Testis (tissue), 3 donors: ENCODE measurements around the gene SOWAHA. TPM values are rescaled to one million over a fixed set of nuclear protein-coding genes. Genes with fewer than 3 reads are reported as not detected.

ENCODE experiments used
- DNase-seq: peaks from one replicate; pipeline ENCODE4 v3.0.0-alpha.2; 2019
- H3K27ac ChIP-seq, 2 donors: fragments of 200-600 bp; sonication (generic); one replicate each; pipeline ENCODE4 v1.5.1; 2019
- H3K27me3 ChIP-seq: fragments of 200-600 bp; sonication (generic); one replicate; pipeline ENCODE4 v1.5.1; 2019
- H3K36me3 ChIP-seq: fragments of 200-600 bp; sonication (generic); one replicate; pipeline ENCODE4 v1.5.1; 2017; ENCODE audit warnings: low read depth; ENCODE audit errors: missing control alignments
- H3K4me1 ChIP-seq: fragments of 200-600 bp; sonication (generic); one replicate; pipeline ENCODE4 v1.5.1; 2019
- H3K4me3 ChIP-seq, 2 donors: fragments of 200-600 bp; sonication (generic); one replicate each; pipeline ENCODE4 v1.5.1; 2017 to 2019
- H3K9me3 ChIP-seq: fragments of 200-600 bp; sonication (generic); one replicate; pipeline ENCODE4 v1.5.1; 2017
- POLR2A ChIP-seq: fragments of 450-650 bp; IDR thresholded peaks from one replicate; pipeline ENCODE4 v1.6.1; 2017; ENCODE audit warnings: antibody characterized with exemption, mild to moderate bottlenecking, moderate library complexity
- WGBS, 2 donors: methylation state at CpG; one replicate each; pipeline ENCODE4 v1.1.5; 2018; 5-methylcytosine and 5-hydroxymethylcytosine counted together
- intact Hi-C: fragments of 100-400 bp; cut with DNase I; formaldehyde crosslinking; loops from one replicate; pipeline ENCODE4 v1.15.1; 2023; ENCODE audit warnings: low total_unique reads
- polyA plus RNA-seq: library from polyadenylated mRNA; stranded (reverse); fragments of 350-450 nt; fragmentation: Illumina TruSeq; extraction: RNeasy Lipid Tissue Mini Kit (QIAGEN cat#74804); gene quantifications from one replicate; pipeline ENCODE4 v1.2.3, GENCODE V29; 2014; ENCODE audit warnings: low read depth, low replicate concordance; ENCODE audit not compliant: insufficient read depth
- total RNA-seq, 2 donors: library from RNA; depleted of rRNA; stranded (reverse); fragments of >200 nt; gene quantifications; one replicate each; pipeline ENCODE4 v1.2.3, GENCODE V29; 2016
- TF ChIP-seq, protein P1 (sequence below), 3 experiments: fragments of 450-650 bp in 2 of 3; fragments of 200-600 bp in 1 of 3; sonication (generic) in 1 of 3; IDR thresholded peaks; one replicate each; pipeline ENCODE4 v1.5.1; 2016 to 2019; ENCODE audit warnings: antibody characterized with exemption in 3 of 3, mild to moderate bottlenecking in 2 of 3, moderate library complexity in 1 of 3

Gene SOWAHA
- total and polyA plus RNA-seq, 3 donors from 2014 or later = 0.46 to 1.3 (median 1.2) TPM

DNA sequence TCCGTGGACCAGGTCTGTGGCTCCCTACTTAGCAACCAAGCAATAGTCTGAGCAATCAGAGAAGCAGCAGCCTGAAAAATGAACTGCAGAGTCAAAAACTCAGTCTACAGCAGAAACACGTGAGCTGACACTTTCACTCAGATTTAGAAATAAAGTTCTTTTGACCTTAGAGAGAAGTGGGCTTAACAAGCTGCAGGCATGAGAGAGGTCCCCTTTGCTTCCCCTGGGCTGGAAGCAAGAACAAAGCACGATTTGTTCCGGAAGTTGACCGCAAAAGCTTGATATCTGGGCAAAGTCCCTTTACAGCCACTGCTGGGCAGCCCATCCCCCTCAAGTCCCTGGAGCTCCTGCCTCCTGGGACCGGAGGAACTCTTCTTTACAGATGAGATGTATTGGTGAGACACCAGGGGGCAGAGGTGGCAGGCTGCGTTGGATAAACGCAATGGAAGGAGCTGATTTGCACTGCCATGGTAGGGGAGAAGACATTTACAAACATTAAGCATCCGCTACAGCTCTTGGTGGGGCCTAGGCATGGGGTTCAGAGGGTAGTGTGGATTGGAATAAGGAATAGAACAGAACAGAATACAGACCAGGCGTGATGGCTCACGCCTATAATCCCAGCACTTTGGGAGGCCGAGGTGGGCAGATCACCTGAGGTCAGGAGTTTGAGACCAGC is 5.8 kb upstream of the SOWAHA start:
- Histone ChIP-seq H3K9me3 (no peaks in the 10 kb centered on the region), H3K4me3 (no peak overlapping the region), H3K27me3 (no peaks in the 10 kb centered on the region), H3K36me3 (no peaks in the 10 kb centered on the region), H3K27ac (no peak overlapping the region), H3K4me1 (no peaks in the 10 kb centered on the region)
- intact Hi-C loops = no loop called here
- DNase-seq = peak; percentile 25
- no peak for TF ChIP-seq POLR2A
- TF ChIP-seq, protein P1, sequence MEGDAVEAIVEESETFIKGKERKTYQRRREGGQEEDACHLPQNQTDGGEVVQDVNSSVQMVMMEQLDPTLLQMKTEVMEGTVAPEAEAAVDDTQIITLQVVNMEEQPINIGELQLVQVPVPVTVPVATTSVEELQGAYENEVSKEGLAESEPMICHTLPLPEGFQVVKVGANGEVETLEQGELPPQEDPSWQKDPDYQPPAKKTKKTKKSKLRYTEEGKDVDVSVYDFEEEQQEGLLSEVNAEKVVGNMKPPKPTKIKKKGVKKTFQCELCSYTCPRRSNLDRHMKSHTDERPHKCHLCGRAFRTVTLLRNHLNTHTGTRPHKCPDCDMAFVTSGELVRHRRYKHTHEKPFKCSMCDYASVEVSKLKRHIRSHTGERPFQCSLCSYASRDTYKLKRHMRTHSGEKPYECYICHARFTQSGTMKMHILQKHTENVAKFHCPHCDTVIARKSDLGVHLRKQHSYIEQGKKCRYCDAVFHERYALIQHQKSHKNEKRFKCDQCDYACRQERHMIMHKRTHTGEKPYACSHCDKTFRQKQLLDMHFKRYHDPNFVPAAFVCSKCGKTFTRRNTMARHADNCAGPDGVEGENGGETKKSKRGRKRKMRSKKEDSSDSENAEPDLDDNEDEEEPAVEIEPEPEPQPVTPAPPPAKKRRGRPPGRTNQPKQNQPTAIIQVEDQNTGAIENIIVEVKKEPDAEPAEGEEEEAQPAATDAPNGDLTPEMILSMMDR (IDR thresholded peaks at IDR 0.05) = peak in 1 of 3 experiments; percentile 11
- WGBS, 2 donors = 67 to 70% methylated on average over 12 of the region's 12 CpGs

DNA sequence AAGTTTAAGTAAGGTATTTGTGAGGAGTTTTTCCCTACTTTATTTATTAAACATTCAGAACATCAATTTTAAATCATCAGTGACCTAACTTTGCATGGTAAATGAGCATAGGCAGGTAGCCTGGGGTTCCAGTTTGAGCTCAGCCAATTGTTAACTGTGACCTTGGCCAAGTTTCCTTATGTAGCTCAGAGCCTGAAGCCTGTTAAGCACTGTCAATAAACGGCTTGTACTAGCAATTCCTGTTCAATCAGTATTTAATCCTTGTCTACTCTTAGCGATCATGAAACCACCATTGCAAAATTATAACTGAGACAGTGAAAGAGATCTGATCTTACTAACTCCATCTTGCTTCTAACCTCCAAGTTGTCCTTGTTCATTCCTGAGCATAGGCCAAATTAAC is 4.7 kb upstream of the SOWAHA start:
- TF ChIP-seq, protein P1 (IDR thresholded peaks at IDR 0.05) = no peak
- no peak for TF ChIP-seq POLR2A
- DNase-seq = peak; percentile 2
- no peaks in the 10 kb centered on the region for H3K36me3 ChIP-seq
- H3K4me3 ChIP-seq = no peak overlapping the region
- no peaks in the 10 kb centered on the region for H3K9me3 ChIP-seq
- intact Hi-C loops = no loop called here
- 68 to 74% methylated on average over 2 of the region's 2 CpGs for WGBS, 2 donors
- no peak overlapping the region for H3K27ac ChIP-seq
- no peaks in the 10 kb centered on the region for H3K4me1 ChIP-seq
- H3K27me3 ChIP-seq = no peaks in the 10 kb centered on the region

DNA sequence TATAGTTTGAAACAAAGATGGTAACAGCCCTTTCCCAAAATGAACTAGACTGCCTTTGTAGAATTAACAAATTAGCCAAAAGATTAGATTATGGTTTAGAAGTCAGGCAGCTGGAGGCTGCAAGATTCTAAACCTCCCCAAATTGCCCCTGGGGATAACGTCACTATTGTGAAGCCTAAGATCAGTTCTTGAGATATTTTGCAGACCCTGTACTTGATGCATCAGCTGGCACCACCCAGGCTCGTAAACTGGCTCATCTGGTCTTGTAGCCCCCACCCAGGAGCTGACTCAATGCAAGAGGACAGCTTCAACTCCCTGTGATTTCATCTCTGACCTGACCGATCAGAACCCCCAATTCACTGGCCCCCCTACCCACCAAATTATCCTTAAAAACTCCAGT is 4.2 kb upstream of the SOWAHA start:
- H3K4me3 ChIP-seq = no peak overlapping the region
- no peaks in the 10 kb centered on the region for H3K9me3 ChIP-seq
- TF ChIP-seq POLR2A = no peak
- TF ChIP-seq, protein P1 (IDR thresholded peaks at IDR 0.05) = no peak
- DNase-seq = peak; percentile 5
- H3K27ac ChIP-seq = no peak overlapping the region
- H3K36me3 ChIP-seq = no peaks in the 10 kb centered on the region
- WGBS, 2 donors = 49 to 56% methylated on average over 3 of the region's 3 CpGs
- intact Hi-C loops = no loop called here
- H3K4me1 ChIP-seq = no peaks in the 10 kb centered on the region
- H3K27me3 ChIP-seq = no peaks in the 10 kb centered on the region

DNA sequence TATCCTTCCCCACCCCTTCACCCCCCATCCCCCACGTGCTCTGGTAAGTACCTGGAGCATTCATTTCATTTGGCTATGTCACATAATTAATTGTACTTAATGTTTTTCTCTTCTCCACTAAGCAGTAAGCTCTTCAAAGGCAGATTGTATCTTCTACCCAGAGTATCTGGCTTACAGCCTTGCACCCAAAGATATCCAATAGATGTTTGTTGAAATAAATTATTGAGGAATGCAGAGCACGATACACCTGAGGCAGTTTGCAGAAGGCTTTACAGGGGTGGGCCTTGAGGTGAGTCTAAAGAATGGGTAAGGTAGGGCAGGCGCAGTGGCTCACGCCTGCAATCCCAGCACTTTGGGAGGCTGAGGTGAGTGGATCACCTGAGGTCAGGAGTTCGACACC is 2.5 kb upstream of the SOWAHA start:
- Histone ChIP-seq H3K36me3 (no peaks in the 10 kb centered on the region), H3K4me1 (no peaks in the 10 kb centered on the region), H3K9me3 (no peaks in the 10 kb centered on the region), H3K27ac (no peak overlapping the region), H3K27me3 (no peaks in the 10 kb centered on the region), H3K4me3 (no peak overlapping the region)
- TF ChIP-seq, protein P1 (IDR thresholded peaks at IDR 0.05) = no peak
- TF ChIP-seq POLR2A = no peak
- WGBS, 2 donors = 81 to 86% methylated on average over 5 of the region's 5 CpGs
- DNase-seq = no peak
- intact Hi-C loops = no loop called here

DNA sequence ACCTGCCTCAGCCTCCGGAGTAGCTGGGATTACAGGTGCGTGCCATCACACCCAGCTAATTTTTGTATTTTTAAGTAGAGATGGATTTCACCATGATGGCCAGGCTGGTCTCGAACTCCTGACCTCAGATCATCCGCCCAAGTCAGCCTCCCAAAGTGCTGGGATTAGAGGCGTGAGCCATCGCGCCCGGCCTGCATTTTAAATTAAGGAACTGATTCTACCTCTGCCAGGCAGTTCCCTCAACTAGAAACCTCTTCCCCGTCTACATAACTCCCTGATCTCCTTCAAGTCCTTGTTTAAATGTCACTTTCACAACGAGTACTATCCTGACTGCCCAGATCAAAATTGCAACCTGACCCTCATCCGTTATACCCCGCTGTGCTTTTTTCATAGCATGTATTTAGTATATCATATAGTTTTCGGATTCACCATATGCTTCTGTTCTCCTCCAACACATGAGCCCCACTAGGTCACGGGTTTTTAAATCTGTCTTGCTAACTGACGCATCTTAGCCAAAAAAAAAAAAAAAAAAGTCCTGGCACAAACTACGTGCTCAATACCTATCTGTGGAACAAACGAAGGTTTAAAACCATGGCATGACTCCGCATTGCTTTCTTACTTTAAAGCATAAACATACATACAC is 858 bp upstream of the SOWAHA start:
- 42 to 43% methylated on average over 18 of the region's 18 CpGs for WGBS, 2 donors
- Histone ChIP-seq H3K27ac (no peak overlapping the region), H3K36me3 (no peaks in the 10 kb centered on the region), H3K27me3 (no peaks in the 10 kb centered on the region), H3K4me3 (no peak overlapping the region), H3K9me3 (no peaks in the 10 kb centered on the region), H3K4me1 (no peaks in the 10 kb centered on the region)
- TF ChIP-seq, protein P1 (IDR thresholded peaks at IDR 0.05) = no peak
- TF ChIP-seq POLR2A = no peak
- intact Hi-C loops = no loop called here
- no peak for DNase-seq
